Liver (tissue), 9 donors: ENCODE data around the gene CFAP61. TPM values are rescaled to one million over a fixed set of nuclear protein-coding genes. Genes with fewer than 3 reads are reported as not detected.

Source experiments
- DNase-seq: peaks from one replicate; pipeline ENCODE4 v3.0.0-alpha.2; 2017; ENCODE audit warnings: low spot score
- H3K27ac ChIP-seq, 2 donors: one replicate each; pipeline ENCODE4 v1.7.0; 2013; ENCODE audit warnings: inconsistent platforms in 2 of 2, low read length in 2 of 2, control low read depth in 1 of 2, low read depth in 1 of 2, mild to moderate bottlenecking in 1 of 2
- H3K27me3 ChIP-seq, 4 donors: one replicate each; pipeline versions ENCODE4 v1.6.1 to v1.7.0; 2013; ENCODE audit warnings: low read length in 3 of 4, inconsistent platforms in 1 of 4, mild to moderate bottlenecking in 1 of 4, moderate library complexity in 1 of 4; ENCODE audit not compliant: control insufficient read depth in 4 of 4, insufficient read depth in 4 of 4
- H3K36me3 ChIP-seq, 4 donors: one replicate each; pipeline versions ENCODE4 v1.6.1 to v1.7.0; 2013; ENCODE audit warnings: low read length in 3 of 4, mild to moderate bottlenecking in 3 of 4, low read depth in 1 of 4, moderate library complexity in 1 of 4; ENCODE audit not compliant: control insufficient read depth in 4 of 4, insufficient read depth in 3 of 4
- H3K4me1 ChIP-seq, 4 donors: one replicate each; pipeline versions ENCODE4 v1.6.1 to v1.7.0; 2013; ENCODE audit warnings: low read length in 3 of 4, mild to moderate bottlenecking in 3 of 4, moderate library complexity in 1 of 4; ENCODE audit not compliant: control insufficient read depth in 4 of 4, insufficient read depth in 4 of 4
- H3K4me3 ChIP-seq, 3 donors: one replicate each; pipeline versions ENCODE4 v1.6.1 to v1.7.0; 2013; ENCODE audit warnings: low read length in 3 of 3, control low read depth in 1 of 3, low read depth in 1 of 3, mild to moderate bottlenecking in 1 of 3
- H3K9ac ChIP-seq, 2 donors: one replicate each; pipeline ENCODE4 v1.7.0; 2013; ENCODE audit warnings: low read length in 2 of 2, mild to moderate bottlenecking in 2 of 2, moderate library complexity in 2 of 2, control low read depth in 1 of 2, low read depth in 1 of 2
- H3K9me3 ChIP-seq, 4 donors: one replicate each; pipeline versions ENCODE4 v1.6.1 to v1.7.0; 2013; ENCODE audit warnings: low read length in 3 of 4; ENCODE audit not compliant: control insufficient read depth in 4 of 4
- EGR1 ChIP-seq, 2 donors: IDR thresholded peaks; 2 replicates each; pipeline ENCODE4 v1.6.1; 2016 to 2018; ENCODE audit warnings: antibody characterized with exemption in 2 of 2, low read depth in 2 of 2
- FOXA2 ChIP-seq: IDR thresholded peaks from 2 replicates; pipeline ENCODE4 v1.6.1; 2016; ENCODE audit warnings: antibody characterized with exemption
- GABPA ChIP-seq, 2 donors: IDR thresholded peaks in 1 of 2; conservative IDR thresholded peaks in 1 of 2; 2 replicates each; pipeline ENCODE4 v1.6.1; 2016; ENCODE audit warnings: antibody characterized with exemption in 2 of 2, mild to moderate bottlenecking in 1 of 2, moderate library complexity in 1 of 2
- HNF4A ChIP-seq, 2 donors: conservative IDR thresholded peaks; 2 replicates each; pipeline ENCODE4 v1.6.1; 2016; ENCODE audit warnings: antibody characterized with exemption in 2 of 2, mild to moderate bottlenecking in 2 of 2
- HNF4G ChIP-seq: IDR thresholded peaks from 2 replicates; pipeline ENCODE4 v1.6.1; 2016; ENCODE audit warnings: antibody characterized with exemption
- JUND ChIP-seq, 2 donors: IDR thresholded peaks; 2 replicates each; pipeline ENCODE4 v1.6.1; 2016; ENCODE audit warnings: antibody characterized with exemption in 2 of 2
- RAD21 ChIP-seq, 2 donors: IDR thresholded peaks; 2 replicates each; pipeline ENCODE4 v1.6.1; 2016; ENCODE audit warnings: antibody characterized with exemption in 2 of 2, mild to moderate bottlenecking in 2 of 2
- RXRA ChIP-seq, 2 donors: IDR thresholded peaks; 2 replicates each; pipeline ENCODE4 v1.6.1; 2017 to 2018; ENCODE audit warnings: antibody characterized with exemption in 2 of 2, mild to moderate bottlenecking in 1 of 2
- SP1 ChIP-seq: IDR thresholded peaks from 2 replicates; pipeline ENCODE4 v1.6.1; 2018; ENCODE audit warnings: antibody characterized with exemption, mild to moderate bottlenecking
- TAF1 ChIP-seq: conservative IDR thresholded peaks from 2 replicates; pipeline ENCODE4 v1.6.1; 2016; ENCODE audit warnings: antibody characterized with exemption, mild to moderate bottlenecking
- WGBS: extraction: QIAGEN DNeasy Blood & Tissue Kit; methylation state at CpG from one replicate; pipeline ENCODE4 v1.1.7; 2013; 5-methylcytosine and 5-hydroxymethylcytosine counted together
- polyA plus RNA-seq, 2 donors: library from polyadenylated mRNA; stranded (reverse) in 1 of 2; unstranded in 1 of 2; fragments of 200-250 nt in 1 of 2; fragments of >200 nt in 1 of 2; fragmentation: Nextera tagmentation in 1 of 2; extraction: Ambion mirVana in 1 of 2; gene quantifications; one replicate each; pipeline versions ENCODE4 v1.2.1 to v1.2.3, GENCODE V29; 2013 to 2015
- total RNA-seq, 2 donors: library from RNA; depleted of rRNA; stranded (reverse); fragments of >200 nt; gene quantifications; one replicate each; pipeline ENCODE4 v1.2.3, GENCODE V29; 2014
- TF ChIP-seq, protein P1 (sequence below): fragments of 150-350 bp; IDR thresholded peaks from 2 replicates; pipeline ENCODE4 v1.5.1; 2017; ENCODE audit warnings: improper control_type of control experiment, low read depth, low read length; ENCODE audit not compliant: missing input control
- TF ChIP-seq, protein P2 (sequence below): IDR thresholded peaks from 2 replicates; pipeline ENCODE4 v1.6.1; 2016; ENCODE audit warnings: antibody characterized with exemption
- TF ChIP-seq, protein P3 (sequence below): IDR thresholded peaks from 2 replicates; pipeline ENCODE4 v1.6.1; 2016; ENCODE audit warnings: antibody characterized with exemption, mild to moderate bottlenecking
- TF ChIP-seq, protein P4 (sequence below): IDR thresholded peaks from 2 replicates; pipeline ENCODE4 v1.6.1; 2016; ENCODE audit warnings: antibody characterized with exemption
- TF ChIP-seq, protein P5 (sequence below): IDR thresholded peaks from 2 replicates; pipeline ENCODE4 v1.6.1; 2016; ENCODE audit warnings: antibody characterized with exemption
- donor health status: healthy.
- donor health status: healthy.
- donor health status: healthy.
- donor health status: healthy.
- donor health status: healthy.

CFAP61 gene
- total and polyA plus RNA-seq, 4 donors: 0.05 TPM; not detected in 3

DNA sequence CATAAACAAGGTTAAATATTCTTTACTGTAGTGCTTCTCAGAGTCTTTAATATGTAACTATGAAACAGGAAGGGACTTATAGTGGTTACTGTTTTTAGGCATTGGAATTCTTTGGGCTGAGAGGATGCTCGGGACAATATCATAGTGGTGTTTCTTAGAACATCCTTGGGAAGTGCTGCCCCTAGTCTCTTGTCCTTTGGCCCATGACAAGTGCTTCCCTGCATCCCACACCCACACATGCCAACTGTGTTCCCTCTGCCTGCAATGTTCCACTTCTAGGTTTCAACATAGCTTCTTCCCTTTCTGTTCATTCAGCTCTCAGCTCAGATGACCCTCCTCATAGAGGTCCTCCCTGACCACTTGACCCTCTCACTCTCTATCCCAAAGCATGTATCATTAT, 37.6 kb downstream of the CFAP61 start:
- H3K9ac ChIP-seq: no peak overlapping the region
- WGBS: 63% methylated on average over 1 of the region's 1 CpG
- DNase-seq: no peak
- H3K36me3 ChIP-seq: no peaks in the 10 kb centered on the region
- TF ChIP-seq, protein P1, sequence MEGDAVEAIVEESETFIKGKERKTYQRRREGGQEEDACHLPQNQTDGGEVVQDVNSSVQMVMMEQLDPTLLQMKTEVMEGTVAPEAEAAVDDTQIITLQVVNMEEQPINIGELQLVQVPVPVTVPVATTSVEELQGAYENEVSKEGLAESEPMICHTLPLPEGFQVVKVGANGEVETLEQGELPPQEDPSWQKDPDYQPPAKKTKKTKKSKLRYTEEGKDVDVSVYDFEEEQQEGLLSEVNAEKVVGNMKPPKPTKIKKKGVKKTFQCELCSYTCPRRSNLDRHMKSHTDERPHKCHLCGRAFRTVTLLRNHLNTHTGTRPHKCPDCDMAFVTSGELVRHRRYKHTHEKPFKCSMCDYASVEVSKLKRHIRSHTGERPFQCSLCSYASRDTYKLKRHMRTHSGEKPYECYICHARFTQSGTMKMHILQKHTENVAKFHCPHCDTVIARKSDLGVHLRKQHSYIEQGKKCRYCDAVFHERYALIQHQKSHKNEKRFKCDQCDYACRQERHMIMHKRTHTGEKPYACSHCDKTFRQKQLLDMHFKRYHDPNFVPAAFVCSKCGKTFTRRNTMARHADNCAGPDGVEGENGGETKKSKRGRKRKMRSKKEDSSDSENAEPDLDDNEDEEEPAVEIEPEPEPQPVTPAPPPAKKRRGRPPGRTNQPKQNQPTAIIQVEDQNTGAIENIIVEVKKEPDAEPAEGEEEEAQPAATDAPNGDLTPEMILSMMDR: no peak
- no peak for TF ChIP-seq TAF1
- TF ChIP-seq, protein P2, sequence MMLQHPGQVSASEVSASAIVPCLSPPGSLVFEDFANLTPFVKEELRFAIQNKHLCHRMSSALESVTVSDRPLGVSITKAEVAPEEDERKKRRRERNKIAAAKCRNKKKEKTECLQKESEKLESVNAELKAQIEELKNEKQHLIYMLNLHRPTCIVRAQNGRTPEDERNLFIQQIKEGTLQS: no peak
- TF ChIP-seq, protein P3, sequence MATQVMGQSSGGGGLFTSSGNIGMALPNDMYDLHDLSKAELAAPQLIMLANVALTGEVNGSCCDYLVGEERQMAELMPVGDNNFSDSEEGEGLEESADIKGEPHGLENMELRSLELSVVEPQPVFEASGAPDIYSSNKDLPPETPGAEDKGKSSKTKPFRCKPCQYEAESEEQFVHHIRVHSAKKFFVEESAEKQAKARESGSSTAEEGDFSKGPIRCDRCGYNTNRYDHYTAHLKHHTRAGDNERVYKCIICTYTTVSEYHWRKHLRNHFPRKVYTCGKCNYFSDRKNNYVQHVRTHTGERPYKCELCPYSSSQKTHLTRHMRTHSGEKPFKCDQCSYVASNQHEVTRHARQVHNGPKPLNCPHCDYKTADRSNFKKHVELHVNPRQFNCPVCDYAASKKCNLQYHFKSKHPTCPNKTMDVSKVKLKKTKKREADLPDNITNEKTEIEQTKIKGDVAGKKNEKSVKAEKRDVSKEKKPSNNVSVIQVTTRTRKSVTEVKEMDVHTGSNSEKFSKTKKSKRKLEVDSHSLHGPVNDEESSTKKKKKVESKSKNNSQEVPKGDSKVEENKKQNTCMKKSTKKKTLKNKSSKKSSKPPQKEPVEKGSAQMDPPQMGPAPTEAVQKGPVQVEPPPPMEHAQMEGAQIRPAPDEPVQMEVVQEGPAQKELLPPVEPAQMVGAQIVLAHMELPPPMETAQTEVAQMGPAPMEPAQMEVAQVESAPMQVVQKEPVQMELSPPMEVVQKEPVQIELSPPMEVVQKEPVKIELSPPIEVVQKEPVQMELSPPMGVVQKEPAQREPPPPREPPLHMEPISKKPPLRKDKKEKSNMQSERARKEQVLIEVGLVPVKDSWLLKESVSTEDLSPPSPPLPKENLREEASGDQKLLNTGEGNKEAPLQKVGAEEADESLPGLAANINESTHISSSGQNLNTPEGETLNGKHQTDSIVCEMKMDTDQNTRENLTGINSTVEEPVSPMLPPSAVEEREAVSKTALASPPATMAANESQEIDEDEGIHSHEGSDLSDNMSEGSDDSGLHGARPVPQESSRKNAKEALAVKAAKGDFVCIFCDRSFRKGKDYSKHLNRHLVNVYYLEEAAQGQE: no peak
- no peak for TF ChIP-seq SP1
- TF ChIP-seq JUND (IDR thresholded peaks at IDR 0.05): no peak
- no peak for TF ChIP-seq RAD21 (IDR thresholded peaks at IDR 0.05)
- no peak for TF ChIP-seq GABPA (IDR thresholded peaks at IDR 0.05 in 1 of 2, conservative IDR thresholded peaks at IDR 0.05 in 1 of 2)
- TF ChIP-seq, protein P4, sequence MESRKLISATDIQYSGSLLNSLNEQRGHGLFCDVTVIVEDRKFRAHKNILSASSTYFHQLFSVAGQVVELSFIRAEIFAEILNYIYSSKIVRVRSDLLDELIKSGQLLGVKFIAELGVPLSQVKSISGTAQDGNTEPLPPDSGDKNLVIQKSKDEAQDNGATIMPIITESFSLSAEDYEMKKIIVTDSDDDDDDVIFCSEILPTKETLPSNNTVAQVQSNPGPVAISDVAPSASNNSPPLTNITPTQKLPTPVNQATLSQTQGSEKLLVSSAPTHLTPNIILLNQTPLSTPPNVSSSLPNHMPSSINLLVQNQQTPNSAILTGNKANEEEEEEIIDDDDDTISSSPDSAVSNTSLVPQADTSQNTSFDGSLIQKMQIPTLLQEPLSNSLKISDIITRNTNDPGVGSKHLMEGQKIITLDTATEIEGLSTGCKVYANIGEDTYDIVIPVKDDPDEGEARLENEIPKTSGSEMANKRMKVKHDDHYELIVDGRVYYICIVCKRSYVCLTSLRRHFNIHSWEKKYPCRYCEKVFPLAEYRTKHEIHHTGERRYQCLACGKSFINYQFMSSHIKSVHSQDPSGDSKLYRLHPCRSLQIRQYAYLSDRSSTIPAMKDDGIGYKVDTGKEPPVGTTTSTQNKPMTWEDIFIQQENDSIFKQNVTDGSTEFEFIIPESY: no peak
- no peak for TF ChIP-seq HNF4A (conservative IDR thresholded peaks at IDR 0.05)
- no peak for TF ChIP-seq HNF4G
- no peak for TF ChIP-seq FOXA2
- no peak for TF ChIP-seq RXRA (IDR thresholded peaks at IDR 0.05)
- no peaks in the 10 kb centered on the region for H3K4me1 ChIP-seq
- no peak overlapping the region for H3K27ac ChIP-seq
- no peaks in the 10 kb centered on the region for H3K27me3 ChIP-seq
- no peak overlapping the region for H3K4me3 ChIP-seq
- H3K9me3 ChIP-seq: no peaks in the 10 kb centered on the region

DNA sequence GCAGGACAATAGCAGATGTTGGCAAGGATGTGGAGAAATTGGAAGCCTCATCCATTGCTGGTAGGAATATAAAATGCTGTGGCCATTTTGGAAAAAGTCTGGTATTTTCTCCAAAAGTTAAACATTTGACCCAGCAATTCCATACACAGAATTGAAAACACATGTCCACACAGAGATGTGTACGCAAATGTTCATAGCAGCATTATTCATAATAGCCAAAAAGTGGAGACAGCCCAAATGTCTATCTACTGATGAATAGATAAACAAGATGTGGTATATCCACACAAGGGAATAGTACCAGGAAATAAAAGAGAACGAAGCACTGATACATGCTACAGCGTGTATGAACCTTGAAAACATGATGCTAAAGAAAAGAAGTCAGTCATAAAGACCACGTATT, 40.5 kb downstream of the CFAP61 start:
- Histone ChIP-seq H3K9ac (no peak overlapping the region), H3K27ac (no peak overlapping the region), H3K27me3 (peaks cover 0 to 4% (median 0%) of the 10 kb centered on the region in 4 donors), H3K36me3 (no peaks in the 10 kb centered on the region), H3K4me1 (no peaks in the 10 kb centered on the region), H3K9me3 (no peaks in the 10 kb centered on the region), H3K4me3 (no peak overlapping the region)
- 92% methylated on average over 4 of the region's 4 CpGs for WGBS
- DNase-seq: no peak
- TF ChIP-seq RAD21 (IDR thresholded peaks at IDR 0.05) (no peak), EGR1 (IDR thresholded peaks at IDR 0.05; ENCODE audit: low read depth in 2 of 2) (no peak), RXRA (IDR thresholded peaks at IDR 0.05) (no peak), TAF1 (no peak), SP1 (no peak)
- TF ChIP-seq, protein P5, sequence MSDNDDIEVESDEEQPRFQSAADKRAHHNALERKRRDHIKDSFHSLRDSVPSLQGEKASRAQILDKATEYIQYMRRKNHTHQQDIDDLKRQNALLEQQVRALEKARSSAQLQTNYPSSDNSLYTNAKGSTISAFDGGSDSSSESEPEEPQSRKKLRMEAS: no peak
